ENCODE measurements around the gene USP26. TPM values are rescaled to one million over a fixed set of nuclear protein-coding genes. Genes with fewer than 3 reads are reported as not detected.
"Not testable (repeated sequence)": the region's sequence is repeated elsewhere in the genome, so short reads cannot be mapped to it uniquely, and the experiment has no call there.

Gene USP26
- total and polyA plus RNA-seq, 2 donors from 2014 or later, result not detected

DNA sequence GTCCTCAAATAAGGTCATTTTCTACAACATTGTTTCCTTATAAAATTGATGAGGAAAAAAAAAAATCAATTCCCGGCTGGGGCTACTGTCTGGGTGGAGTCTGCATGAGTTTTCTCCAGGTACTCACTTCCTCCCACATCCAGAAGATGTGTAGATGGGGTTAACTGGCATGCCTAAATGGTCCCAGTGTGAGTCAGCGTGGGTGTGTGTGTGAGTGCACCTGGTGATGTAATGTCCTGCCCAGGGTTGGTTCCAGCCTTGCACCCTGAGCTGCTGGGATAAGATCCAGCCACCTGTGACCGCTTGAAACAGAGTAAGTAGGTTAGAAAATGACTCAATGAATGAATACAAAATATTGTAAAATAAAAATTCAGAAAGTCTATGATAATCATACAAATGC is 11.1 kb downstream of the USP26 start:
- FAIRE-seq (no peak), DNase-seq (peak in 1 of 5 donors; percentile 60)
- Histone ChIP-seq H3K27ac (ENCODE audit: low read depth in 2 of 2, low read length in 2 of 2) (no peak overlapping the region), H3K9me3 (ENCODE audit: control insufficient read depth in 2 of 3, insufficient read depth in 1 of 3, low read length in 3 of 3) (no peaks in the 10 kb centered on the region), H3K4me1 (ENCODE audit: control insufficient read depth in 2 of 3, insufficient read depth in 2 of 3, low read depth in 1 of 3, low read length in 3 of 3) (no peaks in the 10 kb centered on the region), H3K9ac (ENCODE audit: low read length in 3 of 3) (no peak overlapping the region), H3K36me3 (ENCODE audit: control insufficient read depth in 2 of 3, insufficient read depth in 3 of 3, low read length in 3 of 3) (no peaks in the 10 kb centered on the region), H3K4me3 (ENCODE audit: low read length in 3 of 3) (no peak overlapping the region), H3K27me3 (ENCODE audit: control insufficient read depth, insufficient read depth, low read length) (no peaks in the 10 kb centered on the region)
- TF ChIP-seq, protein P1, sequence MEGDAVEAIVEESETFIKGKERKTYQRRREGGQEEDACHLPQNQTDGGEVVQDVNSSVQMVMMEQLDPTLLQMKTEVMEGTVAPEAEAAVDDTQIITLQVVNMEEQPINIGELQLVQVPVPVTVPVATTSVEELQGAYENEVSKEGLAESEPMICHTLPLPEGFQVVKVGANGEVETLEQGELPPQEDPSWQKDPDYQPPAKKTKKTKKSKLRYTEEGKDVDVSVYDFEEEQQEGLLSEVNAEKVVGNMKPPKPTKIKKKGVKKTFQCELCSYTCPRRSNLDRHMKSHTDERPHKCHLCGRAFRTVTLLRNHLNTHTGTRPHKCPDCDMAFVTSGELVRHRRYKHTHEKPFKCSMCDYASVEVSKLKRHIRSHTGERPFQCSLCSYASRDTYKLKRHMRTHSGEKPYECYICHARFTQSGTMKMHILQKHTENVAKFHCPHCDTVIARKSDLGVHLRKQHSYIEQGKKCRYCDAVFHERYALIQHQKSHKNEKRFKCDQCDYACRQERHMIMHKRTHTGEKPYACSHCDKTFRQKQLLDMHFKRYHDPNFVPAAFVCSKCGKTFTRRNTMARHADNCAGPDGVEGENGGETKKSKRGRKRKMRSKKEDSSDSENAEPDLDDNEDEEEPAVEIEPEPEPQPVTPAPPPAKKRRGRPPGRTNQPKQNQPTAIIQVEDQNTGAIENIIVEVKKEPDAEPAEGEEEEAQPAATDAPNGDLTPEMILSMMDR (IDR thresholded peaks at IDR 0.05; ENCODE audit: borderline replicate concordance, extremely low read depth, insufficient read depth), result no peak
- intact Hi-C loops (cut with DNase I), result no loop called here

DNA sequence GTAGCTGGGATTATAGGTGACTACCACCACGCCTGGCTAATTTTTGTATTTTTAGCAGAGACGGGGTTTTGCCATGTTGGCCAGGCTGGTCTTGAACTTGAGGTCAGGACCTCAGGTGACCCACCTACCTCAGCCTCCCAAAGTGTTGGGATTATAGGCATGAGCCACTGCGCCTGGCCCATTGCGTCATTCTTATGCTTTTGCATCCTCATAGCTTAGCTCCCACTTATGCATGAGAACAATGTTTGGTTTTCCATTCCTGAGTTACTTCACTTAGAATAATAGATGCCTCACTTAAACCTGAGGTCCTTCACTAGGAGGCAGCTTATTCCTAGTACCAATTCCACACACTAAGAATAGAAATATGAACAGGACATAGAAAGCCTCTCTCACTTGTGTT is 11.9 kb downstream of the USP26 start:
- H3K27ac ChIP-seq (ENCODE audit: low read depth in 2 of 2, low read length in 2 of 2); FAIRE-seq; H3K9me3 ChIP-seq (ENCODE audit: control insufficient read depth in 2 of 3, insufficient read depth in 1 of 3, low read length in 3 of 3); H3K9ac ChIP-seq (ENCODE audit: low read length in 3 of 3); H3K27me3 ChIP-seq (ENCODE audit: control insufficient read depth, insufficient read depth, low read length); H3K36me3 ChIP-seq (ENCODE audit: control insufficient read depth in 2 of 3, insufficient read depth in 3 of 3, low read length in 3 of 3); intact Hi-C loops (cut with DNase I); DNase-seq; H3K4me3 ChIP-seq (ENCODE audit: low read length in 3 of 3); H3K4me1 ChIP-seq (ENCODE audit: control insufficient read depth in 2 of 3, insufficient read depth in 2 of 3, low read depth in 1 of 3, low read length in 3 of 3): not testable (repeated sequence)

DNA sequence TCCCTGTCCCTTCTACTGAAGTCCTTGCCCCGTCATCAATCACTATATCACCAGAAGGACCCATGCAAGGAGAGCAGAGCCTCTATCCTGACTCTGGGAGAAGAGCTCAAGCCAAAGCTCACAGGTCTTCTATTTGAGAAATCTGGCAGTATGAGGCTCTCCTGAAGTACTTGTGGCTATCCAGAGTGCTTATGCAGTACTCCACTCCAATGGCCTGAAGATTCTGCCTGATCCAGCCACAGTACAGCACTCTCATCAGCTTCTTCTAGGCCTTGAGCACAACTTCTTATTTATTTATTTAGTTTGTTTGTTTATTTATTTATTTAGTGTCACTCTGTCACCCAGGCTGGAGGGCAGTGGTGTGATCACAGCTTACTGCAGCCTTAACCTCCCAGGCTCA is 13.0 kb downstream of the USP26 start:
- no peak overlapping the region for H3K9ac ChIP-seq (ENCODE audit: low read length in 3 of 3)
- H3K4me3 ChIP-seq (ENCODE audit: low read length in 3 of 3), result no peak overlapping the region
- no peak overlapping the region for H3K27ac ChIP-seq (ENCODE audit: low read depth in 2 of 2, low read length in 2 of 2)
- H3K36me3 ChIP-seq (ENCODE audit: control insufficient read depth in 2 of 3, insufficient read depth in 3 of 3, low read length in 3 of 3), result no peaks in the 10 kb centered on the region
- H3K4me1 ChIP-seq (ENCODE audit: control insufficient read depth in 2 of 3, insufficient read depth in 2 of 3, low read depth in 1 of 3, low read length in 3 of 3), result no peaks in the 10 kb centered on the region
- no peaks in the 10 kb centered on the region for H3K27me3 ChIP-seq (ENCODE audit: control insufficient read depth, insufficient read depth, low read length)
- no peak for DNase-seq
- FAIRE-seq, result no peak
- intact Hi-C loops (cut with DNase I), result no loop called here
- TF ChIP-seq, protein P1 (IDR thresholded peaks at IDR 0.05; ENCODE audit: borderline replicate concordance, extremely low read depth, insufficient read depth), result no peak
- no peaks in the 10 kb centered on the region for H3K9me3 ChIP-seq (ENCODE audit: control insufficient read depth in 2 of 3, insufficient read depth in 1 of 3, low read length in 3 of 3)

DNA sequence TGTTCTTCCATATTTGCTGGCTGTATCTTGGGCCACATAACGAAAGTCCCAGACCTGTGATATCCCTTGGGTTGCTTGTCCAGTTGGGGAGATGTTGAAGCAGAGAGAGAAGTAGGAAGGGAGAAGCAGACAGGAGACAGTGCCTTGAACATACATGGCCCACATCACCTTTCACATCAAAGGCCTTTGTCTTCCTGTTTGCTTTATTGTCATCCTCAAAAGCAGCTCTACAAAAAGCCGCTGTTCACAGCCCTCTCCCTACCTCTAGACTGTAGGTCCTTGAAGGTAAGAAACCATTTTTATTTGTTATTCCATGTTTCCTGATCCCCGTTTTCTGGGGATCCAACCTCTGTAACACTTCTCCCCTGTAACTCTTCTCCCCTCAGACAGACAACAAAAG is 14.9 kb downstream of the USP26 start:
- no peak overlapping the region for H3K9ac ChIP-seq (ENCODE audit: low read length in 3 of 3)
- no peak overlapping the region for H3K4me3 ChIP-seq (ENCODE audit: low read length in 3 of 3)
- no peak for DNase-seq
- no peak for FAIRE-seq
- no peak overlapping the region for H3K27ac ChIP-seq (ENCODE audit: low read depth in 2 of 2, low read length in 2 of 2)
- intact Hi-C loops (cut with DNase I), result no loop called here
- no peaks in the 10 kb centered on the region for H3K9me3 ChIP-seq (ENCODE audit: control insufficient read depth in 2 of 3, insufficient read depth in 1 of 3, low read length in 3 of 3)
- H3K27me3 ChIP-seq (ENCODE audit: control insufficient read depth, insufficient read depth, low read length), result no peaks in the 10 kb centered on the region
- H3K36me3 ChIP-seq (ENCODE audit: control insufficient read depth in 2 of 3, insufficient read depth in 3 of 3, low read length in 3 of 3), result no peaks in the 10 kb centered on the region
- TF ChIP-seq, protein P1 (IDR thresholded peaks at IDR 0.05; ENCODE audit: borderline replicate concordance, extremely low read depth, insufficient read depth), result no peak
- no peaks in the 10 kb centered on the region for H3K4me1 ChIP-seq (ENCODE audit: control insufficient read depth in 2 of 3, insufficient read depth in 2 of 3, low read depth in 1 of 3, low read length in 3 of 3)

DNA sequence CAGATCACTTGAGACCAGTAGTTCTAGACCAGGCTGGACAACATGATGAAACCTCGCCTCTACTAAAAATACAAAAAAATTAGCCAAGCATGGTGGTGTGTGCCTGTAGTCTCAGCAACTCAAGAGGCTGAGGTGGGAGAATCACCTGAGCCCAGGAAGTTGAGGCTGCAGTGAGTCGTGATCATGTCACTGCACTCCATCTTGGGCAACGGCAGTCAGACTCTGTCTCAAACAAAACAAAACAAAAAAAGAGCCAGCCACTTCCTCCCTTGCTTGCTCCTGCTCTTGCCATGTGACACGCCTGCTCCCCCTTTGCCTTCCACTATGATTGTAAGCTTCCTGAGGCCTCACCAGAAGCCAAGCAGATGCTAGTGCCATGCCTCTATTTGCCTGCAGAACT is 19.1 kb downstream of the USP26 start:
- H3K9me3 ChIP-seq (ENCODE audit: control insufficient read depth in 2 of 3, insufficient read depth in 1 of 3, low read length in 3 of 3); intact Hi-C loops (cut with DNase I); H3K4me1 ChIP-seq (ENCODE audit: control insufficient read depth in 2 of 3, insufficient read depth in 2 of 3, low read depth in 1 of 3, low read length in 3 of 3); H3K4me3 ChIP-seq (ENCODE audit: low read length in 3 of 3); H3K9ac ChIP-seq (ENCODE audit: low read length in 3 of 3); FAIRE-seq; H3K27ac ChIP-seq (ENCODE audit: low read depth in 2 of 2, low read length in 2 of 2); H3K27me3 ChIP-seq (ENCODE audit: control insufficient read depth, insufficient read depth, low read length); DNase-seq; H3K36me3 ChIP-seq (ENCODE audit: control insufficient read depth in 2 of 3, insufficient read depth in 3 of 3, low read length in 3 of 3): not testable (repeated sequence)

Measured in kidney (tissue), 14 donors.